Activated effector memory CD4-positive, alpha-beta T cell treated with anti-CD3 and anti-CD28 coated beads, Interleukin-2, amount 50 U/mL, for 16 hours (primary cell): ENCODE results near the gene FTCD.
A peak's percentile ranks its signal among the peaks of the same experiment; 100 is the strongest.
"Not testable (repeated sequence)": the region's sequence is repeated elsewhere in the genome, so short reads cannot be mapped to it uniquely, and the experiment has no call there.

Source experiments
- DNase-seq: peaks from one replicate; pipeline ENCODE4 v3.0.0-alpha.2; 2020

Gene FTCD

GRCh38 chr21:46109313-46110221 is 45.8 kb downstream of the FTCD start:
- no peak for DNase-seq

- no peak for DNase-seq
Observed at GRCh38 chr21:46108827-46109312, 46.5 kb downstream of the FTCD start.

DNA sequence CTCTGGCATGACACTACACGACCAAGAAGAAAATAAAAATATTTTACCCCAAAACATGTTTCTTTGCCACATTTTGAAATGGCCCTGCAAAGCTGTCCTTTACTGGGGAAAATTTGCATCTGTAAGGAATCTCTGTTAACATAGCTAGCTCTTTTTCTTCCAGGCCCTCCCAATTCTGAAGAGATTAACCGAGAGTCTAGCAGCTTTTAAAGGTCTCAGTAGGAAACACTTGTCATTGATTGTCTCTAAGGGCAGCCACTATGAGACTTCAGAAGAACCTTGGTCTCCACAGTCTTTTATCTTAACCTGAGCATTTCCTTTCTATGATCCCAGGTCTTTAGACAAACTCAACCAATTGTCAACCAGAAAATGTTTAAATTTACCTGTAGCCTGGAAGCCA is 48.0 kb downstream of the FTCD start:
- DNase-seq, result not testable (repeated sequence)

DNA sequence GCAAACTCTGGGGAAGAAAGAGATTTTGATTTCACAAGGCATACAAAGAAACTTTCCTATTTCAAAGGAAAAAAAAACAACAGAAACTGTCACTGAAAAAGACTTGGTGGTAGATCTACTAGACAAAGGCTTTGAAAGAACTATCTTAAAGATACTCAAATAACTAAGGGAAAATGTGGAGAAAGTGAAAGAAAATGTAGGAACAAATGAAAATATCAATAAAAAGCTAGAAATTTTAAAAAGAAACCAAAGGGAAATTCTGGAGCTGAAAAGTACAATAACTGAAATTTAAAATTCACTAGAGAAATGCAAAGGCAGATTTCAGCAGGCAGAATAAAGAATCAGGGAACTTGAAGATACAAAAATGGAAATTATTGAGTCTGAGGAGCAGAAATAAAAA is 51.3 kb downstream of the FTCD start:
- DNase-seq, result no peak

DNA sequence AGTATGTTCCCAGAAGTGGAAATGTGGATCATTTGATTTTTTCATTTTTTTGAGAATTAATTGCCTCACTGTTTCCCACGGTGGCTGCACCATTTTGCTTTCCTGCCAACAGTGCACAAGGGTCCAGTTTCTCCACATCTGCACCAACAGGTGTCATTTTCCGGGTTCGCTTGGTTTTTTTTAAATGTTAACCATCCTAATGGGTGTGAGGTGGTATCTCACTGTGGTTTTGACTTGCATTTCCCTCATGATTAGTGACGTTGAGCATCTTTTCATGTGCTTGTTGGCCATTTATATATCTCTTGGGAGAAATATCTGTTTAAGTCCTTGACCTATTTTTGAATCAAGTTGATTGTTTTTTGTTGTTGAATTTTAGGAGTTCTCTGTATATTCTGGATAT is 54.5 kb downstream of the FTCD start:
- DNase-seq, result no peak

GRCh38 chr21:46100426-46100825 is 55.0 kb downstream of the FTCD start:
- DNase-seq, result no peak

GRCh38 chr21:46100020-46100419 is 55.4 kb downstream of the FTCD start:
- no peak for DNase-seq

DNA sequence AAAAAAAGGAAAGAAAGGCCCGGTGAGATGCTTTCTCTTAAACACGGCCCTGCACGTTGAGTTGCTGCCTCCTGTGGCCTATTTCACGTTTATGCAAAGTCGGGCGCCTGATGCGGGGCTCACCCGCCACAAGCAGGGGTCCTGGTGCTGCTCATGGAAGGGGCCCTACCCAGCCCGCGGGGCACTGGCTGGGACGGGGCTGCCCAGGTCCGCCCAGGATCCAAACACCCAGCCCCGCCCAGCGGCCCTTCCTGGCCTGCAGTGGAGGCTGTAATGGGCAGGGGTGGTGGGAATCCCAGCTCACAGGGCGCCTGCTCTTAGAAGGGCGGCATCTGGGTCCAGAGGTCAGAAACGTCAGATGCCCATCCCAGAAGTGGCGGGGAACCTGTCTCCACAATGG is 55.9 kb downstream of the FTCD start:
- DNase-seq, result no peak

DNA sequence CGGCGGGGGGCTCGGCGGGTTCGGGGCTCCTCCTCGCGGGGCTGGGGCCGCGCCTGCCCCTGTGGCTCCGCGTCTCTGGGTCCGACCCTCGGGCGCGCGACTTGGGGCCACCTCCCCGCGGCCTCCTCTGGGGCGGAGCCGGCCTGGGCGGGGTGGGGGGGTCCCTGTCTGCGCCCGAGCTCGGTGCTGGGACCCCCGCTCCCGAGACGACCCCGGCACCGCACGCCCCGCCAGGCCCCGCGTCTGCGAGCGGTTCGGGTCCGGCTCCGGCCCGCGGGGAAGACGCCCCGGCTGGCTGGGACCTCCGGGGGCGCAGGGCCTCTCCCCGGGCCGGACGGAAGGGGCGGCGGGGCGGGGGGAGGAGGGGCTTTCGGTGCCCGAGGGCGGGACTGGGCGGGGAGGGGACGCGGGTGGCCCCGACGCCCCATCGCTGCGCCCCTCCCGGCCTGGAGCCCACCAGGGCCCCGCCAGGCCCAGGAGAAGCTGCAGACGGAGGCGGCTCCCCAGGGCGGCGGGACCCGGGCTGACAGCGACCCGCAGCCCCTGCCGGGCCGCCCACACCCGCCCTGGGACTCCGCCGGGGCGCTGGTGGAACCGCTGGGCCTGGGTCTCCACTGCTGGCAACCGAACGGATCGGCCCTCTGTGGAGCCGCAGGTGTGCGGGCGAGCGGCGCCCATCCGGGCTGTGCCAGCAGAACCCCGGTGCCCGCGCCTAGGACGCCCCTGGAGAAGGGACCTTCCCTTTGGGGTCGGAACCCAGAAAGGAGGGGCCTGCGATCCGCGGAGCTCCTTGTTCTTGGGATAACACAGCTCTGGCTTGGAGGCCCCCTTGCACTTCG is 56.9 kb downstream of the FTCD start:
- DNase-seq, result peak; percentile 65

DNA sequence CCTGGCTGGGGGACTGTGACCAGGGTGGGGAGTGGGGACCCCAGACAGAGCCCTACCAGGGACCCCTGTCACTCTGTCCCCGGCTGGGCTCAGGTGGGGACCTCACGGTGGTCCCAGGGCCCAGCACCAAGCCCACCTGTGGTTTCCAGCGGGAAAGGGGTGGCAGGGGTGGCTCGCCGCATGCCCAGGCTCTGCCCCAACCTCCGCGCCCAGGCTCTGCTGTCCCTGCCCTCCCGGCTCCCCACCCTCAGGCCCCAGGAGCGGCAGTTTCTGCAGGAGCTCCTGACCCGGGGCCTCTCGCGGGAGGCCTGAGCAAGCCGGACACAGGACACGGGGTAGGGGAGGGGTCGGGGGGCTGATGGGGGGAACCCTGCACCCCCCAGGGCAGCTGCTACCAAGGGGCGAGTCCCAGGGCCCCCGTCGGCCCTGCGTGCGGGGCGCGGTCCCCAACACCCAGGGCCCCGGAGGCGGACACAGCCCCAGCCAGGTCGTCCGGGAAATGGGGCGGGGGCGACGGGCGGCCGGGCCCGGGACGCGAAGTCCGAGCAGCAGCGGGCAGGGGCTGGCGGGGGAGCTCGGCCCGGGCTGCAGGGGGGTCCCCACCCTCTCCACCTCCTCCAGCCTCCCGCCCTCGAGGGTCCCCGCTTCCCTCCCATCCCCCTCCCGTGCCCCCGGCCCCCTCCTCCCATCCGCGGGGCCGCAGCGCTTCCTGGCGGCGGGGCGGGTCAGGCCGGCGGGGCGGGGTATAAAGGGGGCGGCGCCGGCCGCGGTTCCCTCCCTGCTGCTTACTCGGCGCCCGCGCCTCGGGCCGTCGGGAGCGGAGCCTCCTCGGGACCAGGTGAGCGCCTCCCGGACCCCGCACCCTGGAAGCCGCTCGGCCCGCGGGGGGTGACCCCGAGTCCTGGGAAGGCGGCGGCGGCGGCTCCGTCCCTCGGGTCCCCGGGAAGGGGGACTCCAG is 57.8 kb downstream of the FTCD start, which contains the start of gene COL6A2:
COL6A2 (plus strand) TSS at position 777 of the 958 bp plus-strand sequence.
- DNase-seq, result peak; percentile 84

DNA sequence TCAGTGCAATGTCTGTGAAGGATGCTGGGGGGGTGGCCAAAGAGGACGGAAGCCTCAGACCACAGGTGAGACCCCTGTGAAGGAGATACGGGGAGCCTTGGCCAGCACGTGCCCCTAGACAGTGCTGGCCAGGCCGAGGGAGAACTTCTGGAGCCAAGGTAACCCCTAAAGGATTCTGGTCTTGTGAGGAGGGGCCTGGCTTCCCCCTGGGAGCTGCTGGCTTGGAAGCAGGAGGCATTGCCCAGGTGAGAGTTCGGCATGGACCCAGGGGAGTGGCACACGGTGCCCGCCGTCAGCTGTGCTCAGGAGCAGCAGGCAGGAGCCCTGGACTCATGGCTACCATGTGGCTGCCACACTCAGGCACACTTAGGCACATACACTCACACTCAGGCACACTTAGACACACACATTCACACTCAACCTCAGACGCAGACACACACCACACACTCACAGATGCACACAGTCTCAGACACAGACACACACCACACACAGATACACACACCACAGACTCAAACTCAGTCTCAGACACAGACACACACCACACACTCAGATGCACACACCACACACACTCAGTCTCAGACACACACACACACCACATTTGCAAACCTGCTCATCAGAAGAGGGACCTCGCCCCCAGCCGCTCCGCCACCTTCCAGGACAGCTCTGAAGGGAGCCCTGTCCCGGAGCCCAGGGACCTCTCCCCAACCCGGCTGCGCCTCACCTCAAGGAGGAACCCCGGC is 58.6 kb downstream of the FTCD start:
- no peak for DNase-seq

DNA sequence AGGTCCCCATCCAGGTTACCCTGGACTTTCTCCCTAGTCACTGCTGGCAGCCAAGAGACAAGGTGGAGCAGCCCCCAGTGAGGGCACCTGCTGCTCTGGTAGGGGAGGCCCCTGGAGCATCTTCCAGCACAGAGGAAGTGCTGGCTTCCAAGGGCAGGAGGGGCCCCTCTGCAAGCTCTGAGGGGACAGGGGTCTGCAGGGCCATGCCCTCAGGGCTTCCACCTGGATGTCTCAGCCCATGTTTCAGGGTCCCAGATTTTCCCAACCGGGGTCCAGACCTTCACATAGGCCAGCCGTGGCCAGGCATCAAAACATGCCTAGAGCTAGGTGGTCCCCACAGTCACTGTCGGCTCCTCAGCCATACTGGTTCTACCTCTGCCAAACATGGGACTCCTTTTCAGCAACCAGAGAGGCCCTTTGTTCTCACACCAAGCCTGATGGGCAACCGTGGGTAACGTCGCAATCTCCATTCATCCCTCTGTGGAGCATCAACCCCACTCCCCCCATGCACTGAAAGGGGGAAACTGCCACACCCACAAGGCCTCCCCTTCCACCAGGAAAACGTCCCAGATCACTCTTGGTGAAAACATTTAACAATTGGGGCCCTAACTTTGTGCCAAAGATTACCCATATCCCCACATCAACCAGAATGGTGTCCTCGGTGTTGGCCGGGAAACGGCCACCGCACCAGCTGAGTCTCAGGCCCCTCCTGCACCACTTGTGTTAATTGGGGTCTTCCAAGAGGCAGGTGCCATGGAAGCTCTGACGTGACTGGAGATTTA is 59.4 kb downstream of the FTCD start:
- peak; percentile 61 for DNase-seq

GRCh38 chr21:46095083-46095719 is 60.2 kb downstream of the FTCD start:
- DNase-seq, result no peak

DNA sequence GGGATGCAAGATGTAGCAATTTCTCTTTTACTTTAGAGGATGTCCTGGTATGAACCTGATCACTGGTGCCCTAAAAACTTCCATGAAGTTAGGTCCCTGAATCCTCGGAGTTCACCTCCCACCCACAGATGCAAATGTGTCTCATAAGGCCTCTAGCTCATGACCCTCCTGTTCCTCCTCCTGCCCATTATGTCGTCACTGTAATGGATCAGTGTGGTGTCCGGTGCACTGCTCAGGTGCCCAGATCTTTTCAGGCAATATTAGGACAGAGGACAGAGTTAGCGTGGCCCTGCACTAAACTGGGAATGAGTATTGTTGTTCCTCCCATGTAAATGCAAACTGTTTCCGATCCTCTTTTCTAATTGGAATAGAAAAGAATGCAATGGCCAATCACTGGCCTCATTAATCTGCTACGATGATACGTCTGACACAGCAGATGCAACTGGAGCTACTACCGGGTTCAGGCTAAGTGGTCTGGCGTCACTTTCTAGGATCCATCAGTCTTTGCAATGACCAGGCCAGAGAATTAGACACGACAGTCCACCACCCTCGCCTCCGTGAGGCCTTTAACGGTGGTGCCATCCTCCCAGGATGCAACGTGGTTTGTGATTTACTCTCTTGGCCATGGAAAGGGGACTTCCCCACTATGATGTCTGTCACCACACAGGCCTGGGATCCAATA is 60.8 kb downstream of the FTCD start:
- no peak for DNase-seq

DNA sequence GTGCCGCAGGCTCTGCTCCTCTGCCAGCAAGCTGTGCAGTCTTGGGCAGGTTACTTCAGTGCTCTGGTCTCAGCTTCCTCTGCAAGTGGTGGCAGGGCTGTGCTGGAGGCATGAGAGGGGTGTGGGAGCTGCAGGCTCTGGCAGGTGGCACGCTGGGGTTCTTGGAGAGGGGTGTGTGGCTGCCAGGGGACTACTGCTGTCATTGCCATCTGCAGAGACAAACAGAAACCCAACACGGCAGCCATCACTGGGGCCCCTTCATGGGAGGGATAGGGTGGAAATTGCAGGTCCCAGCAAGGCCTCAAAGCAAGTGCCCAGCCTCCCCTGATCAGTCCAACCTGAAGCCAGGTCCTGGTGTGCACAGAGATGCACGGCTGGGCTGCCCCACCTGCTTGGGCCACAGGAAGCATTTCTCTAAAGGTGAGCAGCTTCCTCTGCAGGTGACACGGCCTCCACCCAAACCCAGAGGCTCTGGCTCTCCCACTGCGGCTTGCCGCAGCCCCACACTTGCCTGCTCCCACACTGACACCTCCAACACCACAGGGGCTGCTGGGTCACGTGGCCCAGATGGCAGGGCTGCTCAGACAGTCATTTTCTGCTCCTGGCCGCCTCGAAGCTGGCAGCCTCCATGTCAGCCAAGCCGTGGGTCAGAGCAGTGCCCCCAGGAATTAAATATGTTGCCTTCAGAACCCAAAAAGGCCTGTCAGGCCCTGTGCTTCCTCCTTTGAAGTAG is 61.5 kb downstream of the FTCD start:
- peak; percentile 61 for DNase-seq

DNA sequence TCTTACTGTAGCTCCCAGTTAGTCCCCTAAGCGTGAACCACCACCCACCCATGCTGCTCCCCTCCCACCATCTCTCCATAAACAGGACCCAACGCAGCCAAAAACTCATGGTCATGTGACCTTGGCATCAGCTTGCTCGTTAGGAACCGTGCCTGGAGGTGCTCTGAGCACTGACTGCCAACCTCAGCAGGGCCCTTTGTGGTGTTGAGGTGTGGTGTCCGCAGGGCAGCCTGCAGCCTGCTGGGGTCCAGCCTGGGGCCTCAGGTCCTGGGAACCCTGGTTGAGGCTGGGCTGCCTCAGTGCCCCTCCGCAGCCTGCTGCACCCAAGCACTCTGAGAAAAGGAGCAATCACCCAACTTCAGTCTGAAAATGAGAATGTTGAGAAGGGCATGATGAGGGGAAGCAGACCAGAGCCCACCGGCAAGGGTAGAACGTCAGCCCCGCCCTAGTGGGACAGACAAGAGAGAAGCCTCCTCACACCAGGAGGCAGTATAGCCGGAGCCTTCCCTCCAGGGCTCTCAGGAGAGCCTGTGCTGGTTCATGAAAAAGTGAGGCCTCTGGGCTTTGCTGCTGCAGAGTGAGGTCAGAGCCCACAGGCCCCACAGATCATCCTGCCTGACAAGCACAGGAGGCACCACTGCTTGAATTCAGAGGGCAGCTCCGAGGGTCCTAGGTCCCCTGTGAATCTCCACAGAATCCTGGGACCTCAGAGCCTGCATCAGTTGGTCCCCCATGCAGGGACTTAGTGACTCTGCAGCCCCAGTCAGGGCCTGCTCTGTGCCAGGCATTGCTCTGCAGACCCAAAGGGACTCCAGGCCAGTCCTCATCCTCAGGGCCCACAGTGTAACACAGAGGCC is 62.3 kb downstream of the FTCD start:
- DNase-seq, result no peak

DNA sequence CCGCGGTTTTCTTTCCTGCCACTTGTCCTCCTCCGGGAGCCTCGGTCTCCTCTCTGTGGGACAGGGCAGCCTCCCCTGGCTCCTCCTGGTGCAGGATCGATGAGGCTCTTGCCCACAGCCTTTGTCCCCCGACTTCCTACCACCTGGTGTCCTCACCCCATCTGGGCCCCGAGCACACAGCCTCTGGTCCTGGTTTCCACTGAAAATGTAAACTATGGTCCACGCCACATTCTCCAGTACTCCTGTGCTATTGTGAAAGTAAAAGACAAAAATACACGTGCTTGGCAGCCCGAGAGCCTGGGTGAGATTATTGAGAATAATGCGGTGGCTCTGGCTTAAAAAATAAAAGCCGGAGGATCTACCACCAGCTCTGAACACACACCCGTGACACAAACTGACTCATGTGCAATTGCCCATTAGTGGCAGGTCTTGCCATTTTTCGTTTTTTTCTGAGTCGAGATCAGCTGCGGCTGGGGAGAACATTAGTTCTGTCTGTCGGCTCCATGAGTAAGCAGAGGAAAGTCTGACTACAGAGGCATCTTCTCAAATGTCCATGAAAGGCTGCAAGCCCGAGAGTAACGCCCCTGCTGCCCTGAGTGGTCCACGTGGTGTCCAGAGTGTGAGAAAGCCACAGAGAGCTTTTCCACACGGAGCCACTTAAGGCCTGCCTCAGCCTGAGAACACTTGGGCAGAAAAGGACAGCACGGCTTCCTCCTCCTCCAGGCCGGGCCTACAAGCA is 63.2 kb downstream of the FTCD start:
- no peak for DNase-seq
